Measurements from ENCODE around the gene TMEM200B. TPM values are rescaled to one million over a fixed set of nuclear protein-coding genes. Genes with fewer than 3 reads are reported as not detected.
"Not testable (repeated sequence)": the region's sequence is repeated elsewhere in the genome, so short reads cannot be mapped to it uniquely, and the experiment has no call there.

The TMEM200B gene
- total RNA-seq, 2 experiments from 2014 or later = not detected

GRCh38 chr1:29119121-29119929 lies 4.4 kb downstream of the TMEM200B start:
- CTCF ChIA-PET = interaction anchor here (0.6 to 1.4 kb wide), 2 partner anchors 12 to 37 kb away, joined by 3 to 4 read pairs; no protein-coding TSS in a partner anchor
- H3K36me3 Mint-ChIP-seq (ENCODE audit: low read depth) = peaks cover 43% of the 10 kb centered on the region
- DNase-seq = no peak
- peaks cover 6% of the 10 kb centered on the region for H3K4me1 Mint-ChIP-seq
- POLR2A ChIA-PET = no interaction called here
- no peak overlapping the region for H3K4me3 Mint-ChIP-seq
- H3K27ac Mint-ChIP-seq = no peak overlapping the region
- peaks cover 20% of the 10 kb centered on the region for H3K27me3 Mint-ChIP-seq
- H3K9me3 Mint-ChIP-seq = no peaks in the 10 kb centered on the region

DNA sequence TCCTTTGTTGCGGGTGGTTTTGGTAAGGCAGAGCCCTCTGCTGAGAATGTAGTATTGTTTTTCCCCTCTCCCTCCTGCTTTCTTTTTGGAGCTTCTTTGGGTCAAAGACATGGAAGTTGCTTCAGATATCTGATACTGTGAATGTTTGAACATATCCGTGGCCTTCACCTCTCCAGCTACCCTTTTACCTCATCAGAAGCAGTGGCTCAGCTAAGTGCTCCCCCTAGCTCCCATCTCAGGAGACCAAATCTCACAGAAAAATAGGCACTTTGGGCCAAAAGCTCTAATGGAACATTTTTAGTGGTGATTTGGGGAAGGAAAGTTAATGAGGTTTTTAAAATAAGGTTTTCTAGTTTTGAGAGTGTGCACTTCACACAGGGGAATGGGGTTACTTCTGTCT lies 6.3 kb downstream of the TMEM200B start:
- H3K9me3 Mint-ChIP-seq = no peaks in the 10 kb centered on the region
- H3K4me1 Mint-ChIP-seq = no peaks in the 10 kb centered on the region
- no peak overlapping the region for H3K27ac Mint-ChIP-seq
- peaks cover 57% of the 10 kb centered on the region for H3K36me3 Mint-ChIP-seq (ENCODE audit: low read depth)
- ChIA-PET CTCF (no interaction called here), POLR2A (no interaction called here)
- peaks cover 12% of the 10 kb centered on the region for H3K27me3 Mint-ChIP-seq
- no peak for DNase-seq
- H3K4me3 Mint-ChIP-seq = no peak overlapping the region

- Mint-ChIP-seq H3K27me3 (no peaks in the 10 kb centered on the region), H3K4me1 (no peaks in the 10 kb centered on the region), H3K4me3 (no peak overlapping the region), H3K27ac (no peak overlapping the region), H3K9me3 (no peaks in the 10 kb centered on the region), H3K36me3 (ENCODE audit: low read depth) (peaks cover 62% of the 10 kb centered on the region)
- ChIA-PET CTCF (interaction anchor here (1.4 kb wide), 1 partner anchor 9 kb away, joined by 3 read pairs; the partner anchor contains the start of gene TMEM200B), POLR2A (no interaction called here)
- DNase-seq = no peak
Measured at GRCh38 chr1:29114654-29115053, 9.0 kb downstream of the TMEM200B start.

DNA sequence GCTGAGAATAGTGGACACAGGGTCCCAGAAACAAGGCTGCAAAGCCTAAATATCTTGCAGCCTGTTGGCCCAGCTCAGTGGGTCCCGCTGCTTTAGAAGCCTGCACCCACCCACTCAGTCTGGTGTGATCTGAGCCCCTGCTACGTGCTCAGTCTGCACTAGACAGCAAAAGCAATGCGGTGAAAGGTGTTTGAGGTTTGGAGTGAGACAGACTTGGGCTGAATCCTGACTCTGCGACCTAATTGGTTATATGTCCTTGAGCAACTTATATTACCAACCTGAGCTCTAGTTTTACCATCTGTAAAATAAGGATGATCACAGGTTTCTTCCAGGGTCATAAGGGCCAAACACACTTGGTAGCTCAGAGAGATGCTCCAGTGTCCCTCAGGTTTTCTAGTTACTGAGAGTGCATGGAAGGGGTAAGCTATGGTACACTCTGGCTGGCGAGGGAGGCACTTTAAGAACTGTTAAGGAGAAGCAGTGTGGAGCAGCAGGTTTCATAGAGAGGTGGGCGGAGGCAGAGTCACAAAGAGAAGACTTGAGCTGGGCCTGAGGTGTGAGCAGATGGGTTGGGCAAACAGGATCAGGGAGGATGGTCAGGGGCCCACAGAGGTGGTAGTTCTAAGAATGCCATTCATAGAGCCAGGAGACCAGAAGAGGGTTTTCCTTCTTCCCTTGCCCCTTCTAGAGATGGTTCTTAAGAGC lies 10.1 kb downstream of the TMEM200B start:
- H3K4me3 Mint-ChIP-seq = no peak overlapping the region
- CTCF ChIA-PET = interaction anchor here (0.6 to 2.3 kb wide), 5 partner anchors 9 to 234 kb away, joined by 3 to 8 read pairs (median 3); partner anchors contain the start of gene TMEM200B
- H3K27me3 Mint-ChIP-seq = no peaks in the 10 kb centered on the region
- H3K9me3 Mint-ChIP-seq = no peaks in the 10 kb centered on the region
- H3K36me3 Mint-ChIP-seq (ENCODE audit: low read depth) = peaks cover 62% of the 10 kb centered on the region
- no peak for DNase-seq
- no peaks in the 10 kb centered on the region for H3K4me1 Mint-ChIP-seq
- POLR2A ChIA-PET = interaction anchor here (0.6 kb wide), 1 partner anchor 191 kb away, joined by 3 read pairs; no protein-coding TSS in a partner anchor
- no peak overlapping the region for H3K27ac Mint-ChIP-seq

GRCh38 chr1:29112705-29113412 lies 10.8 kb downstream of the TMEM200B start:
- H3K36me3 Mint-ChIP-seq (ENCODE audit: low read depth) = peaks cover 60% of the 10 kb centered on the region
- no peak for DNase-seq
- ChIA-PET POLR2A (interaction anchor here (0.6 kb wide), 1 partner anchor 190 kb away, joined by 3 read pairs; no protein-coding TSS in a partner anchor), CTCF (interaction anchor here (0.8 to 2.3 kb wide), 6 partner anchors 9 to 231 kb away, joined by 3 to 8 read pairs (median 3); partner anchors contain the start of gene TMEM200B)
- H3K27ac Mint-ChIP-seq = no peak overlapping the region
- H3K27me3 Mint-ChIP-seq = no peaks in the 10 kb centered on the region
- no peaks in the 10 kb centered on the region for H3K4me1 Mint-ChIP-seq
- no peaks in the 10 kb centered on the region for H3K9me3 Mint-ChIP-seq
- H3K4me3 Mint-ChIP-seq = no peak overlapping the region

- H3K4me3 Mint-ChIP-seq, H3K27ac Mint-ChIP-seq, POLR2A ChIA-PET, H3K9me3 Mint-ChIP-seq, H3K4me1 Mint-ChIP-seq, DNase-seq, H3K27me3 Mint-ChIP-seq: not testable (repeated sequence)
- peaks cover 31% of the 10 kb centered on the region for H3K36me3 Mint-ChIP-seq (ENCODE audit: low read depth)
- CTCF ChIA-PET = interaction anchor here (1.3 kb wide), 1 partner anchor 94 kb away, joined by 5 read pairs; no protein-coding TSS in a partner anchor
Measured at GRCh38 chr1:29108041-29108440, 15.7 kb downstream of the TMEM200B start.

DNA sequence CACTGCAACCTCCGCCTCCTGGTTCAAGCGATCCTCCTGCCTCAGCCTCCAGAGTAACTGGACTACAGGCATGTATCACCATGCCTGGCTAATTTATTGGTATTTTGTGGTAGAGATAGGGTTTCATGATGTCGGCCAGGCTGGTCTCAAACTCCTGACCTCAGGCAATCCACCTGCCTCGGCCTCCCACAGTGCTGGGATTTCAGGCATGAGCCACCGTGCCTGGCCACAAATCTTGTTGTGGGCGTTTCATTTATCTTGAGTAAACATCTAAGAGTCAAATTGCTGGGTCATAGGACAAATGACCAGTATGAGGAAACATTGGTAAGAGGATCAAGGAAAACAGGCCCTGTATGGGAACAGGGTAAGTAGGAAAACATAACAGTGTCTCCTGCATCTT lies 17.9 kb downstream of the TMEM200B start:
- Mint-ChIP-seq H3K4me1 (no peaks in the 10 kb centered on the region), H3K4me3 (no peak overlapping the region), H3K36me3 (ENCODE audit: low read depth) (peaks cover 23% of the 10 kb centered on the region), H3K9me3 (no peaks in the 10 kb centered on the region), H3K27ac (no peak overlapping the region), H3K27me3 (no peaks in the 10 kb centered on the region)
- ChIA-PET CTCF (no interaction called here), POLR2A (no interaction called here)
- DNase-seq = no peak

DNA sequence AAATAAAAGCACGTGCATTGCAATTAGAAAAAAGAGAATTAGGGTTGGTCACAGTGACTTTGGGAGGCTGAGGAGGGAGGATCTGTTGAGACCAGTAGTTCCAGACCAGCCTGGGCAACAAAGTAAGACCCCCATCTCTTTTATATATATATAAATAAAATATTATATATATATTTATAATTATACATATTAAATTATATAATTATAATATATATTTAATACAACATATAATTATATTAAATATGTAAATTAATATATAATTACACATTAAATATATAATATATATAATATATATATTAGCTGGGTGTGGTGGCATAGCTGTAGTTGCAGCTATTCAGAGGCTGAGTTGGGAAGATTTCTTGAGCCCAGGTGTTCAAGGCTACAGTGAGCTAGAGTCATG lies 23.2 kb downstream of the TMEM200B start:
- H3K9me3 Mint-ChIP-seq = no peaks in the 10 kb centered on the region
- POLR2A ChIA-PET = no interaction called here
- H3K4me3 Mint-ChIP-seq = no peak overlapping the region
- CTCF ChIA-PET = no interaction called here
- H3K36me3 Mint-ChIP-seq (ENCODE audit: low read depth) = peaks cover 34% of the 10 kb centered on the region
- H3K4me1 Mint-ChIP-seq = no peaks in the 10 kb centered on the region
- no peak for DNase-seq
- H3K27ac Mint-ChIP-seq = no peak overlapping the region
- H3K27me3 Mint-ChIP-seq = no peaks in the 10 kb centered on the region

GRCh38 chr1:29099286-29099685 lies 24.4 kb downstream of the TMEM200B start:
- H3K27ac Mint-ChIP-seq = no peak overlapping the region
- no peak overlapping the region for H3K4me3 Mint-ChIP-seq
- H3K9me3 Mint-ChIP-seq = no peaks in the 10 kb centered on the region
- no peak for DNase-seq
- no peaks in the 10 kb centered on the region for H3K4me1 Mint-ChIP-seq
- no peaks in the 10 kb centered on the region for H3K27me3 Mint-ChIP-seq
- ChIA-PET POLR2A (no interaction called here), CTCF (interaction anchor here (0.7 kb wide), 1 partner anchor 221 kb away, joined by 3 read pairs; no protein-coding TSS in a partner anchor)
- H3K36me3 Mint-ChIP-seq (ENCODE audit: low read depth) = peaks cover 36% of the 10 kb centered on the region

- no peak for DNase-seq
- H3K36me3 Mint-ChIP-seq (ENCODE audit: low read depth) = peaks cover 51% of the 10 kb centered on the region
- CTCF ChIA-PET = interaction anchor here (1.3 kb wide), 1 partner anchor 214 kb away, joined by 3 read pairs; no protein-coding TSS in a partner anchor
- POLR2A ChIA-PET = no interaction called here
- no peaks in the 10 kb centered on the region for H3K27me3 Mint-ChIP-seq
- H3K4me3 Mint-ChIP-seq = no peak overlapping the region
- H3K27ac Mint-ChIP-seq = no peak overlapping the region
- no peaks in the 10 kb centered on the region for H3K4me1 Mint-ChIP-seq
- H3K9me3 Mint-ChIP-seq = peaks cover 7% of the 10 kb centered on the region
Measured at GRCh38 chr1:29096231-29096886, 27.3 kb downstream of the TMEM200B start.

- H3K36me3 Mint-ChIP-seq (ENCODE audit: low read depth) = peaks cover 60% of the 10 kb centered on the region
- DNase-seq = no peak
- H3K9me3 Mint-ChIP-seq = peaks cover 7% of the 10 kb centered on the region
- H3K4me1 Mint-ChIP-seq = no peaks in the 10 kb centered on the region
- no peak overlapping the region for H3K4me3 Mint-ChIP-seq
- no peaks in the 10 kb centered on the region for H3K27me3 Mint-ChIP-seq
- POLR2A ChIA-PET = no interaction called here
- no peak overlapping the region for H3K27ac Mint-ChIP-seq
- CTCF ChIA-PET = no interaction called here
Measured at GRCh38 chr1:29094954-29095353, 28.7 kb downstream of the TMEM200B start.

- CTCF ChIA-PET = no interaction called here
- POLR2A ChIA-PET = no interaction called here
- DNase-seq = no peak
Measured at GRCh38 chr1:29094433-29094832, 29.3 kb downstream of the TMEM200B start.

More at GRCh38 chr1:29094433-29094832, 29.3 kb downstream of the TMEM200B start:
- H3K27ac Mint-ChIP-seq = no peak overlapping the region
- H3K27me3 Mint-ChIP-seq = no peaks in the 10 kb centered on the region
- H3K4me3 Mint-ChIP-seq = no peak overlapping the region
- H3K36me3 Mint-ChIP-seq (ENCODE audit: low read depth) = peaks cover 59% of the 10 kb centered on the region
- H3K9me3 Mint-ChIP-seq = peaks cover 7% of the 10 kb centered on the region
- H3K4me1 Mint-ChIP-seq = no peaks in the 10 kb centered on the region

Data from activated CD4-positive, alpha-beta T cell treated with anti-CD3 and anti-CD28 coated beads, Interleukin-2, amount 10 ng/mL, durations not matched to agents 7 days and 5 days (primary cell).